Natural killer cell (primary cell): ENCODE data around the gene STARD3. TPM values are rescaled to one million over a fixed set of nuclear protein-coding genes. Genes with fewer than 3 reads are reported as not detected.

Source experiments
- ATAC-seq, 3 donors: fragments of 150-1000 bp in 2 of 3; fragments of 200-7000 bp in 1 of 3; cut with Tn5 transposase; 1 replicate in 1 of 3; 2 replicates in 2 of 3; pipeline ENCODE4 v1.10.0; 2021; ENCODE audit warnings: mild to moderate bottlenecking in 2 of 3, moderate library complexity in 2 of 3
- DNase-seq, 2 donors: peaks; one replicate each; pipeline versions ENCODE4 v3.0.0 to v3.0.0-alpha.2; 2013 to 2021; ENCODE audit warnings: mixed read lengths in 1 of 2
- H3K27ac ChIP-seq: one replicate; pipeline ENCODE4 v1.5.1; 2013; ENCODE audit warnings: mild to moderate bottlenecking, low read length
- H3K27me3 ChIP-seq: one replicate; pipeline ENCODE4 v1.6.1; 2013; ENCODE audit warnings: low read length; ENCODE audit not compliant: control insufficient read depth, insufficient read depth
- H3K36me3 ChIP-seq: one replicate; pipeline ENCODE4 v1.6.1; 2013; ENCODE audit warnings: low read length; ENCODE audit not compliant: control insufficient read depth, insufficient read depth
- H3K4me1 ChIP-seq: one replicate; pipeline ENCODE4 v1.6.1; 2013; ENCODE audit warnings: low read length; ENCODE audit not compliant: control insufficient read depth, insufficient read depth
- H3K4me3 ChIP-seq: one replicate; pipeline ENCODE4 v1.5.1; 2013; ENCODE audit warnings: low read length
- H3K9me3 ChIP-seq: one replicate; pipeline ENCODE4 v1.6.1; 2013; ENCODE audit warnings: low read length; ENCODE audit not compliant: control insufficient read depth, insufficient read depth
- H3K27ac Mint-ChIP-seq, 2 donors: one replicate each; pipeline ENCODE4 v1.8.0; 2022; ENCODE audit warnings: mild to moderate bottlenecking in 2 of 2, mixed read lengths in 2 of 2, moderate library complexity in 1 of 2
- H3K27me3 Mint-ChIP-seq, 2 donors: one replicate each; pipeline ENCODE4 v1.8.0; 2022; ENCODE audit warnings: low read depth in 2 of 2, mixed read lengths in 2 of 2
- H3K36me3 Mint-ChIP-seq: one replicate; pipeline ENCODE4 v1.8.0; 2022; ENCODE audit warnings: mixed read lengths
- H3K4me1 Mint-ChIP-seq, 2 donors: one replicate each; pipeline ENCODE4 v1.8.0; 2022; ENCODE audit warnings: mixed read lengths in 2 of 2
- H3K4me3 Mint-ChIP-seq: one replicate; pipeline ENCODE4 v1.8.0; 2022; ENCODE audit warnings: mild to moderate bottlenecking, moderate library complexity, mixed read lengths
- H3K9me3 Mint-ChIP-seq, 2 donors: one replicate each; pipeline ENCODE4 v1.8.0; 2022; ENCODE audit warnings: mixed read lengths in 2 of 2
- WGBS: methylation state at CpG from one replicate; pipeline ENCODE4 v1.1.7; 2013; ENCODE audit warnings: missing lambda C conversion rate; ENCODE audit not compliant: insufficient coverage; 5-methylcytosine and 5-hydroxymethylcytosine counted together
- intact Hi-C: fragments of 100-400 bp; cut with micrococcal nuclease; formaldehyde crosslinking; loops from one replicate; pipeline ENCODE4 v1.14.2; 2022
- total RNA-seq, 4 donors: library from RNA; stranded (reverse); fragments of 120-200 nt in 1 of 4; gene quantifications; one replicate each; pipeline versions ENCODE4 v1.2.3 to v1.2.4, GENCODE V29; 2013 to 2022
- TF ChIP-seq, protein P1 (sequence below): fragments of 200-600 bp; IDR thresholded peaks from one replicate; pipeline ENCODE4 v1.8.0; 2022; ENCODE audit warnings: antibody characterized with exemption

STARD3 gene
- total RNA-seq, 3 donors from 2014 or later (not counting 1 experiment from before 2014, with no cell fraction given): 97.1 to 115 (median 105) TPM

DNA sequence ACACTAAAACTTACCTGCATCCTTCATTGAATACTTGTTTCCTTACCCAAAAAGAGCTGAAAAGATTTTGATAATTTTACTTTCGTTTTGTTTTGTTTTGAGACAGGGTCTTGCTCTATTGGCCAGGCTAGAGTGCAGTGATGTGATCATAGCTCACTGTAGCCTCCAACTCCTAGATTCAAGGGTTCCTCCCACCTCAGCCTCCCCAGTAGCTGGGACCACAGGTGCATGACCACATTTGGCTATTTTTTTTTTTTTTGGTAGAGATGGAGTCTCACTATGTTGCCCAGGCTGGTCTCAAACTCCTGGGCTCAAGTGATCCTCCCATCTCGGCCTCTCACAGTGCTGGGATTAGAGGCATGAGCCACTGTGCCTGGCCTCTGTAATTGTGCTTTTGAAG lies 18.2 kb downstream of the STARD3 start:
- no peaks in the 10 kb centered on the region for H3K27me3 Mint-ChIP-seq
- 97% methylated on average over 2 of the region's 2 CpGs for WGBS
- ATAC-seq (no peak), DNase-seq (no peak)
- H3K36me3 ChIP-seq: peaks cover 37% of the 10 kb centered on the region
- H3K27ac ChIP-seq: no peak overlapping the region
- H3K4me1 Mint-ChIP-seq: peaks cover 27 to 50% of the 10 kb centered on the region in 2 donors
- H3K9me3 ChIP-seq: no peaks in the 10 kb centered on the region
- TF ChIP-seq, protein P1, sequence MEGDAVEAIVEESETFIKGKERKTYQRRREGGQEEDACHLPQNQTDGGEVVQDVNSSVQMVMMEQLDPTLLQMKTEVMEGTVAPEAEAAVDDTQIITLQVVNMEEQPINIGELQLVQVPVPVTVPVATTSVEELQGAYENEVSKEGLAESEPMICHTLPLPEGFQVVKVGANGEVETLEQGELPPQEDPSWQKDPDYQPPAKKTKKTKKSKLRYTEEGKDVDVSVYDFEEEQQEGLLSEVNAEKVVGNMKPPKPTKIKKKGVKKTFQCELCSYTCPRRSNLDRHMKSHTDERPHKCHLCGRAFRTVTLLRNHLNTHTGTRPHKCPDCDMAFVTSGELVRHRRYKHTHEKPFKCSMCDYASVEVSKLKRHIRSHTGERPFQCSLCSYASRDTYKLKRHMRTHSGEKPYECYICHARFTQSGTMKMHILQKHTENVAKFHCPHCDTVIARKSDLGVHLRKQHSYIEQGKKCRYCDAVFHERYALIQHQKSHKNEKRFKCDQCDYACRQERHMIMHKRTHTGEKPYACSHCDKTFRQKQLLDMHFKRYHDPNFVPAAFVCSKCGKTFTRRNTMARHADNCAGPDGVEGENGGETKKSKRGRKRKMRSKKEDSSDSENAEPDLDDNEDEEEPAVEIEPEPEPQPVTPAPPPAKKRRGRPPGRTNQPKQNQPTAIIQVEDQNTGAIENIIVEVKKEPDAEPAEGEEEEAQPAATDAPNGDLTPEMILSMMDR: no peak
- peaks cover 17% of the 10 kb centered on the region for H3K4me1 ChIP-seq
- no peak overlapping the region for H3K4me3 Mint-ChIP-seq
- no peaks in the 10 kb centered on the region for H3K36me3 Mint-ChIP-seq
- H3K27ac Mint-ChIP-seq: no peak overlapping the region
- H3K4me3 ChIP-seq: no peak overlapping the region
- no peaks in the 10 kb centered on the region for H3K9me3 Mint-ChIP-seq
- intact Hi-C loops: no loop called here
- no peaks in the 10 kb centered on the region for H3K27me3 ChIP-seq

DNA sequence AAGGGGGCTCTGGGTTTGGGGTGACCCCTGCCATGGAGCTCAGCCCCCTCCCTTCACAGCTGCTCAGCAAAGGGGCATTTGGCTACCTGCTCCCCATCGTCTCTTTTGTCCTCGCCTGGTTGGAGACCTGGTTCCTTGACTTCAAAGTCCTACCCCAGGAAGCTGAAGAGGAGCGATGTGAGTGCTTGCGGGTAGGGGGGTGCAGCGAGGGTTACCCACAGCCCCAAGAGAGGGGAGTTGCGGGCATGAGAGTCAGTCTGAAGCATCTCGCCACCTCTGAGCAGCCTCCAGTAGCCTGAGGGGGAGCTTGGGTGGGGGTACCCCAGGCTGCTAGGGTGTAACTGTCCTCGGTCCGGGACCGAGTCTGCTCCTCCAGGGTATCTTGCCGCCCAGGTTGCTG lies 21.4 kb downstream of the STARD3 start:
- Histone ChIP-seq H3K27ac (no peak overlapping the region), H3K9me3 (no peaks in the 10 kb centered on the region), H3K27me3 (no peaks in the 10 kb centered on the region), H3K36me3 (peaks cover 64% of the 10 kb centered on the region), H3K4me1 (peaks cover 20% of the 10 kb centered on the region), H3K4me3 (no peak overlapping the region)
- intact Hi-C loops: no loop called here
- no peak overlapping the region for H3K27ac Mint-ChIP-seq
- H3K9me3 Mint-ChIP-seq: no peaks in the 10 kb centered on the region
- DNase-seq: no peak
- no peak overlapping the region for H3K4me3 Mint-ChIP-seq
- no peaks in the 10 kb centered on the region for H3K36me3 Mint-ChIP-seq
- TF ChIP-seq, protein P1: no peak
- ATAC-seq: no peak
- H3K4me1 Mint-ChIP-seq: peaks cover 5 to 19% of the 10 kb centered on the region in 2 donors
- no peaks in the 10 kb centered on the region for H3K27me3 Mint-ChIP-seq
- 75% methylated on average over 11 of the region's 11 CpGs for WGBS

DNA sequence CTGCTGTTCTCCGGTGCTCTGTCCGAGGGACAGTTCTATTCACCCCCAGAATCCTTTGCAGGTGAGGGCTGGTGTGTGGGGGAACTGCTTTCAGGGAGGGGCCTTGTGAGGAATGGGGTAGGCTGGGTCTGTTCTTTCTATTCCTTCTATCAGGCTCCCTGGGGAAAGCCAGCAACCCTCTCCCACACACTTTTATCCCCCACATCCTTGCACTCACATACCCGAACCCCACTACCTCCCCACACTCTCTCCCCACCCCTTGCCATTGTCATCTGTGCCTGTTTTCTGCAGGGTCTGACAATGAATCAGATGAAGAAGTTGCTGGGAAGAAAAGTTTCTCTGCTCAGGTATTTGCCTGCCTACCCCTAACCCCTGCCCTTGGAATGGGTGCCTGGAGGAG lies 21.8 kb downstream of the STARD3 start:
- Mint-ChIP-seq H3K9me3 (no peaks in the 10 kb centered on the region), H3K4me3 (no peak overlapping the region), H3K27me3 (no peaks in the 10 kb centered on the region), H3K4me1 (peaks cover 2 to 15% of the 10 kb centered on the region in 2 donors), H3K27ac (no peak overlapping the region), H3K36me3 (no peaks in the 10 kb centered on the region)
- Histone ChIP-seq H3K9me3 (no peaks in the 10 kb centered on the region), H3K4me3 (no peak overlapping the region), H3K27me3 (no peaks in the 10 kb centered on the region), H3K4me1 (peaks cover 20% of the 10 kb centered on the region), H3K36me3 (peaks cover 64% of the 10 kb centered on the region), H3K27ac (no peak overlapping the region)
- TF ChIP-seq, protein P1: no peak
- no peak for DNase-seq
- 81% methylated on average over 3 of the region's 3 CpGs for WGBS
- no peak for ATAC-seq
- intact Hi-C loops: no loop called here

DNA sequence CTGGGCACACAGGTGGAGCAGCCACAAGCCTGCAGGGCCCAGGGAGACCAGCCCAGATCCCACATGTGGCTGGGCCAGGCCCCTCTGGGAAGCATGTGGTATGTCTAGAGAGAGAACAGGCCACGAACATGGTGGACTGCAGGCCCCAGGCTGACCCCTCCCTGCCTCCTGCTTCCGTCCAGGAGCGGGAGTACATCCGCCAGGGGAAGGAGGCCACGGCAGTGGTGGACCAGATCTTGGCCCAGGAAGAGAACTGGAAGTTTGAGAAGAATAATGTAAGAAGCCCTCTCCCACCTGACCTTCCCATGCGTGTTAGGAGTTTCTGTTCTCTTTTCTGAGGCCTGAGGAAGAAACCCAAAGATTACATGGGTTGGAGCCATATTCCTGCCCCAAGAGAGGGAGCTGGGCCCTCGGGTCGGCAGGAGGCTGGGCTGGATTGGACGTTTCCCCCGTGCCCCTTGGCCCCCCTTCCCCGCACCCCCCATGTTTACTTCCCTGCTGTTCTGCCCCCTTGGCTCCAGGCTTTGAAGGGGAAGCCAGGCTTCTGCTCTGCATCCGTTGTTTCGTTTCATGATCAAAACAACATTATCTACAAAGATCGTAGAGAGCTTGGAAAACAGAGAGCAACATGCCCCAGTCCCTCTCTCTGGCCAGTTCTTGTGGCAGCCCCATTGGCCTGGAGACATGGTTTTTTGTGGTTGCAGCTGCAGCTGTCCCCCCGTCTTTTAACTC lies 22.5 kb downstream of the STARD3 start:
- Histone ChIP-seq H3K4me1 (peaks cover 17% of the 10 kb centered on the region), H3K36me3 (peaks cover 64% of the 10 kb centered on the region), H3K4me3 (no peak overlapping the region), H3K9me3 (no peaks in the 10 kb centered on the region), H3K27me3 (no peaks in the 10 kb centered on the region), H3K27ac (peak overlapping the region; percentile 3)
- ATAC-seq (no peak), DNase-seq (peak in 1 of 2 donors; percentile 43)
- WGBS: 43% methylated on average over 14 of the region's 15 CpGs
- Mint-ChIP-seq H3K27me3 (no peaks in the 10 kb centered on the region), H3K36me3 (no peaks in the 10 kb centered on the region), H3K27ac (no peak overlapping the region), H3K9me3 (no peaks in the 10 kb centered on the region), H3K4me3 (no peak overlapping the region), H3K4me1 (peaks cover 0 to 11% of the 10 kb centered on the region in 2 donors)
- intact Hi-C loops: no loop called here
- TF ChIP-seq, protein P1: no peak
